ENCODE results near the gene SUN2. TPM values are rescaled to one million over a fixed set of nuclear protein-coding genes. Genes with fewer than 3 reads are reported as not detected.

SUN2 gene
- total RNA-seq, 6 donors from 2014 or later, result 191 to 436 (median 275) TPM

GRCh38 chr22:38706101-38706900 is 49.5 kb downstream of the SUN2 start:
- H3K9me3 ChIP-seq, result no peaks in the 10 kb centered on the region
- peak overlapping the region; percentile 94 to 99 (median 98) for H3K27ac ChIP-seq
- H3K36me3 ChIP-seq, result peaks cover 0 to 16% (median 6%) of the 10 kb centered on the region in 4 donors
- 0% methylated on average over 20 to 70 of the region's 80 CpGs for WGBS, 2 donors
- peak in 1 of 2 donors; percentile 18 for ATAC-seq (ENCODE audit: low FRiP score in 2 of 2)
- peak; percentile 45 to 94 for DNase-seq
- TF ChIP-seq POLR2AphosphoS5 (IDR thresholded peaks at IDR 0.05) (no peak), POLR2A (IDR thresholded peaks at IDR 0.05) (peak in 1 of 4 donors; percentile 7)
- H3K4me3 ChIP-seq, result peak overlapping the region; percentile 61 to 99 (median 74)
- H3K4me1 ChIP-seq, result peaks cover 32 to 41% (median 39%) of the 10 kb centered on the region in 4 donors
- no peaks in the 10 kb centered on the region for H3K27me3 ChIP-seq

- H3K27ac ChIP-seq, result peak within 1 kb of the TSS; percentile 94 to 99 (median 98)
- DNase-seq, result peak; percentile 86 to 100
- 0% methylated on average over 15 to 47 of the region's 55 CpGs for WGBS, 2 donors
These were observed 50.3 kb downstream of the SUN2 start, which contains the start of gene GTPBP1 for GRCh38 chr22:38705235-38706100. Gene GTPBP1 (plus strand): TSS chr22:38705944. CDS start chr22:38705956, 12 bp downstream.

GRCh38 chr22:38704654-38705234 is 51.1 kb downstream of the SUN2 start:
- Histone ChIP-seq H3K4me3 (peak overlapping the region in 3 of 4 donors; percentile 17 to 43 (median 39)), H3K4me1 (peaks cover 34 to 42% (median 39%) of the 10 kb centered on the region in 4 donors)

More at GRCh38 chr22:38705235-38706100, 50.3 kb downstream of the SUN2 start, which contains the start of gene GTPBP1:
- peaks cover 32 to 41% (median 39%) of the 10 kb centered on the region in 4 donors for H3K4me1 ChIP-seq
- H3K9me3 ChIP-seq, result no peaks in the 10 kb centered on the region
- H3K36me3 ChIP-seq, result peaks cover 0 to 11% (median 3%) of the 10 kb centered on the region in 4 donors
- peak within 1 kb of the TSS; percentile 61 to 99 (median 74) for H3K4me3 ChIP-seq
- peak; percentile 92 to 98 for ATAC-seq (ENCODE audit: low FRiP score in 2 of 2)
- peak in 3 of 4 donors; percentile 88 to 99 (median 92) for TF ChIP-seq POLR2A (IDR thresholded peaks at IDR 0.05)
- TF ChIP-seq POLR2AphosphoS5 (IDR thresholded peaks at IDR 0.05), result peak; percentile 59 to 93
- peak in 4 of 6 experiments; percentile 24 to 41 (median 36) for TF ChIP-seq CTCF (IDR thresholded peaks at IDR 0.05)
- peak in 1 of 4 donors; percentile 40 for TF ChIP-seq EP300 (IDR thresholded peaks at IDR 0.05)
- H3K27me3 ChIP-seq, result no peaks in the 10 kb centered on the region

GRCh38 chr22:38700789-38701628 is 54.8 kb downstream of the SUN2 start, which contains the start of gene JOSD1:
Gene JOSD1 (minus strand): TSS chr22:38700943. CDS start chr22:38699987, 956 bp downstream.
- Histone ChIP-seq H3K9me3 (no peaks in the 10 kb centered on the region), H3K4me1 (peaks cover 45 to 52% (median 50%) of the 10 kb centered on the region in 4 donors), H3K27ac (peak within 1 kb of the TSS; percentile 97 to 99 (median 98)), H3K27me3 (no peaks in the 10 kb centered on the region), H3K36me3 (peaks cover 0 to 3% (median 0%) of the 10 kb centered on the region in 4 donors), H3K4me3 (peak within 1 kb of the TSS; percentile 60 to 74 (median 65))
- DNase-seq (peak; percentile 96 to 99), ATAC-seq (ENCODE audit: low FRiP score in 2 of 2) (peak; percentile 71 to 77)
- WGBS, 2 donors, result 0 to 5% methylated on average over 9 to 10 of the region's 94 CpGs
- TF ChIP-seq POLR2A (IDR thresholded peaks at IDR 0.05), result peak; percentile 89 to 99 (median 95)
- peak; percentile 47 to 96 (median 77) for TF ChIP-seq EP300 (IDR thresholded peaks at IDR 0.05)
- TF ChIP-seq POLR2AphosphoS5 (IDR thresholded peaks at IDR 0.05), result peak; percentile 99 to 100
- peak in 4 of 6 experiments; percentile 34 to 57 (median 45) for TF ChIP-seq CTCF (IDR thresholded peaks at IDR 0.05)

More at GRCh38 chr22:38704654-38705234, 51.1 kb downstream of the SUN2 start:
- Histone ChIP-seq H3K36me3 (peaks cover 0 to 5% (median 0%) of the 10 kb centered on the region in 4 donors), H3K27me3 (no peaks in the 10 kb centered on the region), H3K27ac (peak overlapping the region; percentile 70 to 83 (median 80)), H3K9me3 (no peaks in the 10 kb centered on the region)
- TF ChIP-seq POLR2A (IDR thresholded peaks at IDR 0.05), result peak in 1 of 4 donors; percentile 28
- no peak for TF ChIP-seq EP300 (IDR thresholded peaks at IDR 0.05)
- no peak for DNase-seq
- ATAC-seq (ENCODE audit: low FRiP score in 2 of 2), result no peak
- 14 to 18% methylated on average over 10 of the region's 10 CpGs for WGBS, 2 donors

Measured in upper lobe of left lung (tissue), 6 donors.